Chondrocyte (in vitro differentiated cells): ENCODE measurements around the gene PIBF1. TPM values are rescaled to one million over a fixed set of nuclear protein-coding genes. Genes with fewer than 3 reads are reported as not detected.
"Not testable (repeated sequence)": the region's sequence is repeated elsewhere in the genome, so short reads cannot be mapped to it uniquely, and the experiment has no call there.

Experiments used
- DNase-seq: peaks from one replicate; pipeline ENCODE4 v3.0.0; 2021; ENCODE audit warnings: mixed read lengths, low spot score
- H3K27ac Mint-ChIP-seq: one replicate; pipeline ENCODE4 v1.8.0; 2021; ENCODE audit warnings: mild to moderate bottlenecking, moderate library complexity, mixed read lengths; ENCODE audit not compliant: unreplicated experiment
- H3K27me3 Mint-ChIP-seq: 2 replicates; pipeline ENCODE4 v1.8.0; 2021; ENCODE audit warnings: low read depth, mixed read lengths
- H3K36me3 Mint-ChIP-seq: 2 replicates; pipeline ENCODE4 v1.8.0; 2021; ENCODE audit warnings: low read depth, mixed read lengths
- H3K4me1 Mint-ChIP-seq: 2 replicates; pipeline ENCODE4 v1.8.0; 2021; ENCODE audit warnings: low read depth, mild to moderate bottlenecking, mixed read lengths
- H3K4me3 Mint-ChIP-seq: one replicate; pipeline ENCODE4 v1.8.0; 2021; ENCODE audit warnings: mild to moderate bottlenecking, moderate library complexity, mixed read lengths; ENCODE audit not compliant: unreplicated experiment
- H3K9me3 Mint-ChIP-seq: 2 replicates; pipeline ENCODE4 v1.8.0; 2021; ENCODE audit warnings: low read depth, mixed read lengths
- total RNA-seq: library from RNA; stranded (reverse); gene quantifications from 3 replicates; pipeline ENCODE4 v1.2.1, GENCODE V29; 2021
- TF ChIP-seq, protein P1 (sequence below): fragments of 200-600 bp; sonication (generic); IDR thresholded peaks from 2 replicates; pipeline ENCODE4 v1.5.0; 2021; ENCODE audit warnings: antibody characterized with exemption, mild to moderate bottlenecking, moderate library complexity

Gene PIBF1
- total RNA-seq, 1 donor from 2014 or later = 18.2 TPM

GRCh38 chr13:72889495-72889894 lies 107.6 kb downstream of the PIBF1 start:
- H3K27me3 Mint-ChIP-seq = no peaks in the 10 kb centered on the region
- TF ChIP-seq, protein P1, sequence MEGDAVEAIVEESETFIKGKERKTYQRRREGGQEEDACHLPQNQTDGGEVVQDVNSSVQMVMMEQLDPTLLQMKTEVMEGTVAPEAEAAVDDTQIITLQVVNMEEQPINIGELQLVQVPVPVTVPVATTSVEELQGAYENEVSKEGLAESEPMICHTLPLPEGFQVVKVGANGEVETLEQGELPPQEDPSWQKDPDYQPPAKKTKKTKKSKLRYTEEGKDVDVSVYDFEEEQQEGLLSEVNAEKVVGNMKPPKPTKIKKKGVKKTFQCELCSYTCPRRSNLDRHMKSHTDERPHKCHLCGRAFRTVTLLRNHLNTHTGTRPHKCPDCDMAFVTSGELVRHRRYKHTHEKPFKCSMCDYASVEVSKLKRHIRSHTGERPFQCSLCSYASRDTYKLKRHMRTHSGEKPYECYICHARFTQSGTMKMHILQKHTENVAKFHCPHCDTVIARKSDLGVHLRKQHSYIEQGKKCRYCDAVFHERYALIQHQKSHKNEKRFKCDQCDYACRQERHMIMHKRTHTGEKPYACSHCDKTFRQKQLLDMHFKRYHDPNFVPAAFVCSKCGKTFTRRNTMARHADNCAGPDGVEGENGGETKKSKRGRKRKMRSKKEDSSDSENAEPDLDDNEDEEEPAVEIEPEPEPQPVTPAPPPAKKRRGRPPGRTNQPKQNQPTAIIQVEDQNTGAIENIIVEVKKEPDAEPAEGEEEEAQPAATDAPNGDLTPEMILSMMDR = no peak
- no peak overlapping the region for H3K27ac Mint-ChIP-seq
- no peak overlapping the region for H3K4me3 Mint-ChIP-seq
- H3K4me1 Mint-ChIP-seq = peaks cover 55% of the 10 kb centered on the region
- DNase-seq = no peak
- no peaks in the 10 kb centered on the region for H3K9me3 Mint-ChIP-seq
- no peaks in the 10 kb centered on the region for H3K36me3 Mint-ChIP-seq

DNA sequence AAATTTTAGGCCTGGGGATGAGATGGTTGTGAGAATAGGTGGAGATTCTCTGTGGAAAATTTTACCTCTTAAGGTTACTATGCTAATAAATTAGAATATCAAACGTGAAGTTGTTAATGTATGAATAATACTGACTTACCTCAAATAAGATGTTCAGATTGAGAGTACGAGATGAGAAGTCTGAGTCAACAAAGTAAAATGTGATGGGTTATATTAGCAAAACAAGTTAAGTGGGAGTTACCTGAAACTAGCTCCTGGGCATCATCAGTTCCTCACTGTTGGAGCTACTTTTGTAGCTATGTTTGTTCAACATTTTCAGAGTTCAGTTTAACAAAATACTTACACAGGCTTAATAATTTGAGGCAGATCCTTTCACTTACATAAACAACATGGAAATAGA lies 108.6 kb downstream of the PIBF1 start:
- Mint-ChIP-seq H3K4me3 (no peak overlapping the region), H3K36me3 (peaks cover under 1% of the 10 kb centered on the region), H3K4me1 (peaks cover 50% of the 10 kb centered on the region), H3K27me3 (no peaks in the 10 kb centered on the region), H3K27ac (peak overlapping the region; percentile 32), H3K9me3 (no peaks in the 10 kb centered on the region)
- DNase-seq = no peak
- TF ChIP-seq, protein P1 = no peak

DNA sequence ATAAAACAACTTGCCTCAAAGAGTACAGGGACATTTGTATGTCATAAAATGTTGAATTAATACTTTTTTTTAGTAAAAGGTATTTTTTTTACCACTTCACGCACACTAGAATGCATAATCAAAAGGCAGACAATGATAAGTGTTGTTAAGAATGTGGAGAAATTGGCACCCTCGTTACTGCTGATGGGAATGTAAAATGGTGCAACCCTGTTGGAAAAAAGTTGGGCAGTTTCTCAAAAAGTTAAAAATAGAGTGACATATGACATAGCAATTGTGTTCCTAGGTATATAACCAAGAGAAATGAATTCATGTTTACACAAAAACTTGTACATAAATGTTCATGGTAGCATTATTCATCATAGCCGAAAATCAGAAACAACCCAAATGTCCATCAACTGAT lies 109.5 kb downstream of the PIBF1 start:
- Mint-ChIP-seq H3K27ac (no peak overlapping the region), H3K36me3 (peaks cover 7% of the 10 kb centered on the region), H3K9me3 (peaks cover 2% of the 10 kb centered on the region), H3K4me1 (peaks cover 45% of the 10 kb centered on the region), H3K27me3 (no peaks in the 10 kb centered on the region), H3K4me3 (no peak overlapping the region)
- TF ChIP-seq, protein P1 = no peak
- no peak for DNase-seq

DNA sequence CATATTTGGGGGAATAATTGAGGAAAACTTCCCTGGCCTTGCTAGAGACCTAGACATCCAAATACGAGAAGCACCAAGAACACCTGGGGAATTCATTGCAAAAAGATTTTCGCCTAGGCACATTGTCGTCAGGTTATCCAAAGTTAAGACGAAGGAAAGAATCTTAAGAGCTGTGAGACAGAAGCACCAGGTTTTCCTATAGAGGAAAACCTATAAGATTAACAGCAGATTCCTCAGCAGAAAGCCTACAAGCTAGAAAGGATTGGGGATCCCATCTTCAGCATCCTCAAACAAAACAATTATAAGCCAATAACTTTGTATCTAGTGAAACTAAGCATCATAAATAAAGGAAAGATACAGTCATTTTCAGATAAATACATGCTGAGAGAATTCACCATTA lies 114.9 kb downstream of the PIBF1 start:
- H3K36me3 Mint-ChIP-seq = peaks cover 22% of the 10 kb centered on the region
- TF ChIP-seq, protein P1 = no peak
- no peaks in the 10 kb centered on the region for H3K27me3 Mint-ChIP-seq
- DNase-seq = no peak
- peaks cover 34% of the 10 kb centered on the region for H3K9me3 Mint-ChIP-seq
- no peak overlapping the region for H3K27ac Mint-ChIP-seq
- H3K4me3 Mint-ChIP-seq = no peak overlapping the region
- H3K4me1 Mint-ChIP-seq = peaks cover 27% of the 10 kb centered on the region

GRCh38 chr13:72901546-72901945 lies 119.6 kb downstream of the PIBF1 start:
- H3K27me3 Mint-ChIP-seq, H3K4me3 Mint-ChIP-seq, H3K27ac Mint-ChIP-seq, DNase-seq, H3K4me1 Mint-ChIP-seq: not testable (repeated sequence)
- Mint-ChIP-seq H3K36me3 (peaks cover 15% of the 10 kb centered on the region), H3K9me3 (peaks cover 32% of the 10 kb centered on the region)

GRCh38 chr13:72908416-72908815 lies 126.5 kb downstream of the PIBF1 start:
- Mint-ChIP-seq H3K4me3 (no peak overlapping the region), H3K4me1 (no peaks in the 10 kb centered on the region), H3K27me3 (no peaks in the 10 kb centered on the region), H3K27ac (no peak overlapping the region), H3K9me3 (no peaks in the 10 kb centered on the region), H3K36me3 (peaks cover 27% of the 10 kb centered on the region)
- TF ChIP-seq, protein P1 = no peak
- no peak for DNase-seq
